Measurements from ENCODE around the gene CTNND2.

The CTNND2 gene

DNA sequence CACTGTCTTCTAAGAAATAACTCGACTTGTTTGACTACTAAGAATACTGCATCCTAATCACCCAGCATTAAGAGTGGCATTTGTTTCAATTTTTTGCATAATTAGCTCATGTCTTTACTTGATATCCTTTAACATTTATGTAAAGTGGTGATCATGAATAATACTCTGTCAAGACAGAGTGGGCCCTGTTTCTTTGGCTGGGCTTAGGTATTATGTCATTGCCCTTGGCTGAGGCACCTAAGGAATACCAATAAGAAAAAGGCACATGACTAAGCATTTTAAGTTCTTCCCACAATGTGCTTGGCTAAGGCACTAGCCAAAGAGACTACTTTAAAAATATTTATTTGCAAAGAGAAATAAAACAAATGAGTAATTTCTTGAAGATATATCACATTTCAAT, 308.1 kb downstream of the CTNND2 start:
- no peak for DNase-seq (ENCODE audit: low read depth in 3 of 3)

DNA sequence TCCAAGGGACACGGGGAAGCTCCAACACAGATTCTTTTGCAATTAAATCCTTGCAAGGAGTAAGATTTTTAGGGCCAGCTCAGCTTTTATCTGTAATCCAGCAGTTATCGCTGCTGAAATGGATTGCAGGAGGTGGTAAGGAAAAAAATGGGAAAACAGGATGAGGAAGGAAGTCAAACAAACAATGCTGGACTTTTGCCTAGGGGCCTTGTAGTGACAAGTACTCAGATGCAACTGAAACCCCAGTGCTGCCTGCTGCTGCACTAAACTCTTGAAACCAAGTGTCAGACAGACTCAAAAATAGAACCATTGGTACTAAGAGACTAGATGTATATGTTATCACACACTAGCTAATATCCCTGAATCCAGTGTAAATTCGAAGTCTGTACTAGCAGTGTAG, 309.2 kb downstream of the CTNND2 start:
- DNase-seq (ENCODE audit: low read depth in 3 of 3) = no peak

DNA sequence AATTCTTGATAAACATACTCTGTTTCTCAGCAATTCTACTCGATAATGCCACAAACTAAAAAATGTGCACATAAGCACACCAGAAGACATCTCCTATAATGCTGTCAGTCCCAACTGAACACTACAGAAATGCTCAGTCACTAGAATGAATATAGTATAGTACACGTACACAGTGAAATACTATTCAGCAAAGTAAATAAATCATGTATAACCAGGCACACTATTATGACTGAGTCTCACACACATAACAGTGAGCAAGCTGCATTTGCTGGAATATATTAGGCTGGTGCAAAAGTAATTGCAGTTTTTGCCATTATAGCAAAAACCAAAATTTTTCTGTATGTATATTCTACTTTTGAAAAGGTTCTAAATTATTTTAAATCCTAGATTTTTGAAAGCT, 310.2 kb downstream of the CTNND2 start:
- no peak for DNase-seq (ENCODE audit: low read depth in 3 of 3)

DNA sequence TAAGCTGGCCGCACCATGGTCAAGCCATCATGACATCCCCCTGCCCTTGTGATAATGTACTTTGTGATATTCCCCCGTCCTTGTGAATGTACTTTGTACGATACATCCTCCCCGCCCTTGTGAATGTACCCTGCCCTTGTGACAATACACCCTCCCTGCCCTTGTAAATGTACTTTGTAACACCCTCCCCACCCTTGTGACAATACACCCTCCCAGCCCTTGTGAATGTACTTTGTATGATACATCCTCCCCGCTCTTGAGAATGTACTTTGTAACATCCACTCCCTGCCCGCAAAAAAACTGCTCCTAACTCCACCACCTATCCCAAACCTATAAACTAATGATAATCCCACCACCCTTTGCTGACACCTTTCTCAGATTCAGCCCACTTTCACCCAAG, 313.8 kb downstream of the CTNND2 start:
- no peak for DNase-seq (ENCODE audit: low read depth in 3 of 3)

DNA sequence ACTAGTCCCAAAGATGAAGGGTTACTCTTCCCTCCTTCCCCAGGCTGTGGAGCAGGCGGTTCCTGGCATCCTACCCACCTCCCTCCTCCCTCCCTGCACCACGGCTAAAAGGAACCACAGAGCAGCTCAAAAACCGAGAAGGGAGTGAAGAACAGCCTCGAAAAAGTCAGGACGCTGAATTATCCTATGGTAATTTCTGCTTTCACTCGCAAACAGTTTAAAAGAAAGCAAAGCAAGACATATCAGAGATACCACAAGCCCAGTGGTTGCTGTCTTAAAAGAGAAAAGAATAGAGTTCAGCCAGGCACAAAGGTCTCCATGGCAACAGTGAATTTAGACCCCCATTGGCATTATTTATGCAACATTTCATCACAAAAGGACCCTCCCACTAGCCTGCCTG, 315.4 kb downstream of the CTNND2 start:
- DNase-seq (ENCODE audit: low read depth in 3 of 3) = no peak

DNA sequence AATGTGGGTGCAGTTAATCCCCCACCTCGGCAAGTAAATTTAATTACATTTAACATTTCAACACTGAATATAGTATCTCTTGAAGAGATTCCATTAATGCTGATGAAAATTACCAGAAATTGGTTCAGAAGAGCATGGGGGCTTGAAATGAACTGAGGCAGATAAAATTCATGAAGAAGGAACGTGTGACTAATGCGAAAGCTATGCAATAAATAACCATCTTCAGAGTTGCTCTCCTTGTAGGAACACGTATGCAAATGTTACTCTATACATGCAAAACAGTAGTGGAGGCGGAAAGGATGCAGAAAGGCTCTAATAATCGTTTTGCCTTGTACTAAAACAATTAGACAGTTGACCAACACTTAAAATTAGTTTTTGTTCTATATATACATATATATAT, 320.2 kb downstream of the CTNND2 start:
- no peak for DNase-seq (ENCODE audit: low read depth in 3 of 3)

DNA sequence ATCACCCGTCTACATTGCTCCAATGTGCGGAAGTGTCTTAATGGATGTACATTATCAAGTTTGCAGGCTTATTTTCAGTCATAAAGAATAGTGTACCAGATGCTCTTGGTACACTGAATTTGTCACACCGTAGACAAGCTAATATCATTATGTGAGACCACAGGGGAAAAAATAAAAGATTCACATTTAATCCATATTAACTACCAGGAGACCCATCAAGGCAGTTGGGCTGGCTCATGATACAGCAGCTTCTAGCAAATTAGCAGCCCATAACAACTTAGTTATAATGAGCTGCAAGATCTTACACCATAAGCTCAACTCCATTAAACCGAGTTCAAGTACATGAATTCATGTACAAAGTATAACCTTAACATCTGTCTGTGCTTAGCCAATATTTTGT, 324.9 kb downstream of the CTNND2 start:
- DNase-seq (ENCODE audit: low read depth in 3 of 3) = no peak

DNA sequence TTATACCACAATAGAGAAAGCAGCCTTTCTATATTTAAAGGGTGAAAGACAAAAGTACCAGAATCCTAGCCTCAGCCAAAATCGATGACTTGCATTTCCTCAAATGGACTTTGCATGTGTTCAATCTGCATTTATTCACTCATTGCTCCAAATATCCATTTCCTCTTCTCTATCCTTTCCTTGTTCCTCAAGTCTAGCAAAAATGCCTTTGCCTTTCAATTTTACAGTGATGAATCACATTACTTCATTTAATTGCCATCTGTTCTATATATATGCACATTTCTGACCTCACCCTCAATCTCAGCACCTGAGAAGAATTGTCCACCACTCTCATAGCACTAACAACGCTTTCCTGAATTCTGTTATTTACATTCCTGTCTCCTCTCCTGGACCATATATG, 329.5 kb downstream of the CTNND2 start:
- no peak for DNase-seq (ENCODE audit: low read depth in 3 of 3)

DNA sequence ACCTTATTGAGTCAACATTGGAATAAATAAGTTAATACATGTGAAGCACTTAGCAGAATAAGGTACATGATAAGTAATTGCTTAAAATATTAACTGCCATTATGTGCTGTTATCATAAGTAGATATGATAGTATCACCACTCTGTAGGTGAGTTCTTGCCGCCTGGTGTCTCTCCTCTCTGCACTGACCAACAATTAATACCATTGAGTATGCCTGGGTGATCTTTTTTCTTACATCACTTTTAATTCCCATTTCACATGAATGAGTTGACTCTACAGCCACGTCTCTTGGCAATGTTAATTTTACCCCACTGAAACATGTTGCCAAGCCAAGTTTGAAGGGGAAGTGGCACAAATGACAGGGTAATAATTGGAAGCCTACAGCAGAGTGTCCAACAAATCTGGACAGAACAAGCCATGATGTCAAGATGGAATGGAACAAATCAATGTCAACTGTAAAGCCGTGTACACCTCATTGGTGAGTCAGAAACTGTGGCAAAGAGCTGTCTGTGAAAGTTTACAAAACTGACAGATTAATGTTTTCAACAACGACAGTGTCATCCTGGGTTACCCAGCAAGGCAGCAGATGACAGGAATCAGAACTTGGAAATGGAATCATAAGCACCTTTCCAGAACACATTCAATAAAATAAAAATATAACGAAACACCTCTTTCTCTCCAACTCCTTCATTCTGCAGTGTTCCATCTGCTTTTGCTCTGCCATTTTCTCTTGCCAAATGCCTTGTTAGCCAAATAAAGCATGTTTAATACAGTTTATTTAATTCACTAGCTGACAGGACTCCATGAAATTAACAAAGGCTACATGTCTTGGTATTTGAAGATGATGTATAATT, 330.9 kb downstream of the CTNND2 start:
- DNase-seq (ENCODE audit: low read depth in 3 of 3) = no peak

DNA sequence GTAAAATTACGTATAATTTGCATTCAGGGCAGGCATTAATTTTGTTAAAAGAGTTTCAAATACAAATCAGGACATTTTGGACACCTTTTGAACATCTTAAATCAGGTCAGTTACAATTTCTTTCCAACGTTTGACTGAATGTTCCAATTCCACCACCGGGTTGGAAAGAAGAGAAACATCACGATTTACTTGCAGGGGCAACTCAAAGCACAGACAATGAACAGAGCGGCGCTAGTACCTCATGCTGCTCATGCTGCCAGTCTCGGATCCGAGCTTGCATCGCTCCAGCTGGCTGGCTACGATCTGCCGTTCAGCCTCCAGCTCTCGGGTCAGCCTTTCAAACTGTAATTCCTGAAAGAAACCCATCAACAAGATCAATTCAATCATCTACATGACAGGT, 339.5 kb downstream of the CTNND2 start:
- no peak for DNase-seq (ENCODE audit: low read depth in 3 of 3)

DNA sequence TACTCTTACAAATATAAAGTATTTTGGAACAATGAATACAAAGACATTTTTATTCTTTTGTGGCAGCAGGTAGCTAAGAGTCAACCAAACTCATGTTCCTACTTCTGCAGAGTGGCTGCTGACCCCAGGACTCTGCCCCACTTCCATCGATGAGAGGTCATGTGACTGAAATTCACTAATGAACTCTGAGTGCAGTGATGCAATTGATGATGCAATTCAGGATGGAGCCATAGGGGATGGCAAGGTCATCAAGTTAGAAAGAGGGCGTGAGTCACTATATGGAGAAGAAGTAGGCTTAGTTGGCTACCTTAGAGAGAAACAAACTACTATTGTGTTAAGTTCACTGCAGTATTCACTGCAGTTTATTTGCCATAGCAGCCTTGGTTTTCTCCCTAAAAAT, 340.4 kb downstream of the CTNND2 start:
- DNase-seq (ENCODE audit: low read depth in 3 of 3) = no peak

DNA sequence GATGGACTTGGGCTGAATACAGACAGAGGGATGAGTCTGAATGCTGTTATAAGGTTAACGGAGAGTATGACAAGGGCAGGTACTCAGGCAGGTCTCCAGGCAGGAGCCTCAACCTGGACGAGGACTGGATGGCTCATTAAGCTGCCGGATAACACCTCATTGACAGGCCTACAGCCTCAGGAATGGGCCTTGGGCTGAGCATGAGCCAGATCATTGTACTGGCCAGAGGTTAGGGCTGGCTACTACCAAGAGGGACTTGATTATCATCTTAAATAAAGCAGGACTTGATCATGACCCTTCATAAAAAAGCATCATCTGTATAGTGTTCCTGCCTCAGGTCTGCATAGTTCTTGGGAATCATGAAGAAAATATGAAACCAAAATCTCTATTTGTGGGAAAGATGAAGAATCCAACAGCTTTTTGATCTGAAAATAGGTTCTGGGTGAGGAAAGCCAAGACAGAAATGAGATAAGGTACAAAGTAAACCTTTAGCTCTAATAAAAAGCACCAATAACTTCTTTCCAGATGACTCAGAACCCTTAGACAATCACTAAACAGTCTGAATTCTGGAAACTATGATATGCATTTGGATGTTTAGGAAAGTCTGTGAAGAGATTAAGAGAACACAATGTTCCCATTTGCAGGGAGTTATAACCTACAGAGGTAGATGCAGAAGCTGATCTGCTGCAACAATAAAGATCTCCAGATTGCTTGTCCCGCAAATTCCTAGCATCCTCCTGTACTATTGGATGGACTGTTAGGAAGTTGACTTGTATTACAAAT, 343.1 kb downstream of the CTNND2 start:
- DNase-seq (ENCODE audit: low read depth in 3 of 3) = no peak

DNA sequence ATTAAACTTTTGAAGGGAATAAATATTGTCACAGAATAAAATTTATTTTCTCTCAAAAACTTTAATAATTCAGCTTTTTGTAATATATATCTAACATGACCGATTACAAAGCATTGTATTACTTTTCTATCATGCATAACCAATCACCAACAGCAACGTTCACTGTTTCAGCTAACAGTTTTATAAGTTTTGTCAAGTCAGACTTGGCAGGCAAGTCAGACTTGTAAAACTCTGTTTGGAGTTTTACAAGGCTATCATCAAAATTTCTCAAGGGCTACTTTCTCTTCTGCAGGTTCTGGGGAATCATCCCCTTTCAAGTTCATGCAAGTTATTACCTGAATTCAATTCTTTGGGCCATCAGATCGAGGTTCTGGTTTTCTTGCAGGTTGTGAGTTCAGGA, 347.2 kb downstream of the CTNND2 start:
- DNase-seq (ENCODE audit: low read depth in 3 of 3) = no peak

DNA sequence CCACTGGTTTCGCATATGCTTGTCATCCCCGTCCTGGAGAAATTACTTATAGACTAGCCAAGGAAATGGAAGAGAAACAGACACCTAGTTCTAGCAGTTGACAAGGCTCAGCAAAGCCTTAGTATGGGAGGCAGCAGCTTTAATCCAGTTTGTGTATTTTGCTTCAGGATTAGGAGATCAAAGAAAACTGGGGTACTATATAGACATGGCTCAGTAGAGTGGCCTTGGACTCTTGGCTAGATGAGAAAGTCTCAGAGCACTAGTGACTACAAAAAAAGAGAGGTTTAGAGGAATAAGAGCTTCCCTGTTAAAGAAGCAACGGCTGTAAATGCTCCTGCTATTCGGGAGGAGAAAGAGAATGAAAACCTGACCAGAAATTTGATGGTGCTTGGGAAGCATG, 349.1 kb downstream of the CTNND2 start:
- no peak for DNase-seq (ENCODE audit: low read depth in 3 of 3)

DNA sequence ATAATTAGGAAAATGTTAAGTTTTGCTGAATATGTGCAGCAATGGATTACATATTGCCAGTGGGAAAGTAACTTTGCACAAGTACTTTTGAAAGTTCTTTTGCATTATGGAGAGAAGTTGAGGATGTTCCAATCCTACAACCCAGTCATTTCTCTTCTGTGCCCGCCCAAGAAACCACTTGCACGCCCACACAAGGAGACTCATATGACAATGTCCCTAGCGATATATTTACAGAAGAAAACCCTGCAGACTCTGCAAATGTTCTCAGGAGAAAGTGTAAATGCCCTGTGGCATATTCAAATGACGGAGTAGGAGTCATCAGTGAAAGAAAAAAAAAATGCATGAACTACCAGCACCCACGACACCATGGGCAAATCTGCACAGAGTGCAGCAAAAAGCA, 356.5 kb downstream of the CTNND2 start:
- DNase-seq (ENCODE audit: low read depth in 3 of 3) = no peak

DNA sequence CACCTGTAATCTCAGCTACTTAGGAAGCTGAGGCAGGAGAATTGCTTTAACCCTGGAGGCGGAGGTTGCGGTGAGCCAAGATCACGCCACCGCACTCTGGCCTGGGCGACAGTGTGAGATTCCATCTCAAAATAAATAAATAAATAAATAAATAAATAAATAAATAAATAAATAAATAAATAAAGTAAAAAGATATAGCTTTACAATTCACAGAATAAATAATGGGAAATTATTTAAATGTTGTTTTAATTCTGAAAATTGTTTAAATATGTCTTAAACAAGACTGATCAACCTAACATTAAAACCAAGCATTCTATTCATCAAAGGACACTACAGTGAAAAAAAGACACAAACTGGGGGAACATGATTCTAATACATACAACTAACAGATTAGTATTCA, 357.1 kb downstream of the CTNND2 start:
- no peak for DNase-seq (ENCODE audit: low read depth in 3 of 3)

DNA sequence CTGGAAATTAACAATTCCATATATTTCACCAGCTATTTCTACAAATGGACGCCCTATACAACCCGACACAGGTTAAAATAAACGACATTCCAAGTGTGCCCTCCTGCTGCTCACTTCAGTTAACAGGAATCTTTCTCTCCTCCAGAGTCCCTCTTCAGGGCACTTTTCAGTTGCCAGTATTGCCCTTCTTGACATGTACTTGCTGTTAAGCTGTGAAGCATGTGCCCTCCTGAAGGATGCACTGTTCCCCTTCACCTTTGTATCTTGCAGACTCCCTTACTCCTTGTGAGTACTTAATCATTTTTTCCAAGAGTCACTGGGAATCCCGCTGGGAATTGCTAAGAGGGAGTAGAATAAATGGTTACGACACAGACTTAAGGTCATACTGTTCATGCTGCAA, 364.1 kb downstream of the CTNND2 start:
- DNase-seq (ENCODE audit: low read depth in 3 of 3) = no peak

DNA sequence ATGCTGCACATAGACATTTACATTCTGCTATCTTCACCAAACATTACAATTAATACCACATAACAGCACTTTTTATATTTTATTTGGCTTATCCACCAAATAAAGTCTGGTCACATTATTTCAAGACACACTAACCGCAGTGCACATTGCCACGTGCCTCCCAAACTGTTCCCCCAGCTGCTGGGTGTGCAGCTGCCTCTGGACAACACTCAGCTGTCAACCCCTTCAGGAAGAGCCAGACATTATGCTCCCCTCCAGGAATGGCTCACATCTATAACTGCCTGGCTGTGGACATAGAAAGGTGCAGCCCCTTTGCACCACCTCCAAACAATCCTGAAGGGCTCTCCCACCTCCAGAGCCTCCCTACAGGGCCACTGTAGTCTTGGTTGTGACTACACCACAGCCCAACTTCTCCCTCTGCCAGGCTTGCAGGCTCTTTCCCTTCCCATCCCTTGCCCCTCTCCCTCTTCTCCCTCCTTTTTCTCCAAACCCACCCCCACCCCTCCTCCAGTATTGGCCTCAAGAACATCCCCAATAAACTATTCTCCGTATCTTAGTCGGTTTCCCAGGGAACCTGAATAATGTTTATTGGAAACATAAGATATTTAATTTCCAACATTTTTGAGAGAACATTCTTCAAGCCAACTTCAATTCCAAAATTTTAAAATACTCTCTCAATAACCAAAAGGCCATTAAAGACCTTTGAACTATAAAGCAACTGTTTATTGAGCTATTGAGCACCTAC, 372.3 kb downstream of the CTNND2 start:
- no peak for DNase-seq (ENCODE audit: low read depth in 3 of 3)

DNA sequence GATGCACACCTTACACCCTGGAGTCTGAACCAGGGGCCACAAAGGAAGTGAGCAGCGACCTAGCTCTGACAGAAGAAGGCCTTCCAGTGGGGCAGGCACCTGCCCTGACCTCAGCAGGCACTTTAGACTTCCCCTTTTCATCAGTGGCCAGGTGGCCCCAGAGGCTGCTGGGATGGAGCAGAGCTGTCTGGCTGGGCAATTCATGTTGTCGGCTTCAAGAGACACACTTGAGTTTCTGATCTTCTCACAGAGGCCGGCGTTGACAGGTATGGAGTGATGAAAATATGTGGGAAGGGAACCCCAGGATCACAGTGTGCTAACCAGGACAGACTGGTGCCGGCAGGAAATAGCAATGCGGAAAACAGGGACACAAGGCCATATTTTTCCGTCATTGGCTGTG, 375.5 kb downstream of the CTNND2 start:
- DNase-seq (ENCODE audit: low read depth in 3 of 3) = no peak

DNA sequence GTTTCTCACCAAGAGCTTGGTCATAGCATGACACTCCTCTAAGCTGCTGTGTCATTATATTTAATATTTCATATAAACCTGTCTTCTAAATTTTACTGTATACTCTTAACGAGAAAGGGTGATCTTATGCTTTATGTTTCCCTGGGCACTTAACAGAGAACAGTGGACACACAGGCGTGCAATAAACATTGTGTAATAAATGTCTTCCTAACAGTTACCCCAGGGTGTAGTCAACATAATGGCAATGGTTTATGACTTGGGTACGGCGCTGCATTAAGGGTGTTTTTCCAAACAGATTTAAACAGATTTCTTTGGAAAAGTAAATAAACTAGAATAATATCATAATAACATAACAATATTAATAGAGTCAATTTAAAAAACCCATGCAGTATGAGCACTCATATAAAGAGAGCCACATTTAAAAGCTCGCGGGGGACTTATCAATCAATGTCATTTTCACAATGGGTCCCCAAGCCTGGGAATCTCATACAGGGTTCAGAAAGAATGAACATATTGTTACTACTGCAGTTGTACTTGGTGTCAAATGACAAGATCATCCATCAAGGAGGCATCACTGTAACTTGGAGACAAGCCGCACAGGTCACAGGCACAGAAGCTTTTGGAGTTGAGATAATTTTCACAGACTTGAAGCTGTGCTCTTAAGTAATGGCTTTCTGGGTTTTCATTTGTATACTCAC, 376.4 kb downstream of the CTNND2 start:
- DNase-seq (ENCODE audit: low read depth in 3 of 3) = no peak

DNA sequence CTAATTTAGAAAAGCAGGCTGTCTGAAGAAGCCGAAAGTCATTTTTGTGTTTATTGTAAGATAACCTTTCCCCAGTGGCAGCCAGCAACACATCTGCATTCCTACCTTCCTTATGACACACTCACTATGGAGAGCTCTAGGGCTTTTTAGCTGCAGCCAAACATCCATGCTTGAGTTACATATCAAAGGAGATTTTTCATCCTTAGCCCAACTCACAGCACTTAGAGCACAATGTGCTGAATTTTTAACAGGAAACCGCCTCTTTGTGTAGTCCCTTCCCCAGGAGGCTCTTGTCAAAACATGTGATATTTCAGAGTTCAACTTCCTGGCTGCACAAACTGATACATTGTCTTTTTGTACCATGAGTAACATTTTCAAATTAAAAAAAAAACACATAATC, 379.2 kb downstream of the CTNND2 start:
- DNase-seq (ENCODE audit: low read depth in 3 of 3) = no peak

DNA sequence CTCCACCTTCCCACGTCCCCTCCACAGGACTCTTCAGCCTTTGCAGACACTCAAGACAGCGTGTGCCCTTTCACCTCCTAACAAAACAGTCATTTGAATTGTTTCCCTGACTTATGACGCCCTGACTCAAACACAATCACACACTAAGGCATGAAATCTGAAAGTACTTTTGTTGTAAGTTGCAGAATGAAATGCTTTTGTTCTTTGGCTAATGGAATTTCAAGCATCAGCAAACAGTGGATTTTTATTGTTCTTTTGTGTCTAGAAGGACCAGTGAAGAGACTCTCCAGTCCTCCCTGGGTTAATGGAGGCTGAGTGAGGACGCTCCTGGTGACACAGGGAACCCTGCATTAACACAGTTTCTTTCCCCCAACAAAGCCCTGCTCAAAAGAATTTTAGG, 380.1 kb downstream of the CTNND2 start:
- DNase-seq (ENCODE audit: low read depth in 3 of 3) = no peak

Measured in stimulated activated CD4-positive, alpha-beta T cell treated with anti-CD3 and anti-CD28 coated beads, TNF-alpha, amount 100 ng/mL, for 24 hours (primary cell).